ENCODE data around the gene UBB.

Gene UBB

DNA sequence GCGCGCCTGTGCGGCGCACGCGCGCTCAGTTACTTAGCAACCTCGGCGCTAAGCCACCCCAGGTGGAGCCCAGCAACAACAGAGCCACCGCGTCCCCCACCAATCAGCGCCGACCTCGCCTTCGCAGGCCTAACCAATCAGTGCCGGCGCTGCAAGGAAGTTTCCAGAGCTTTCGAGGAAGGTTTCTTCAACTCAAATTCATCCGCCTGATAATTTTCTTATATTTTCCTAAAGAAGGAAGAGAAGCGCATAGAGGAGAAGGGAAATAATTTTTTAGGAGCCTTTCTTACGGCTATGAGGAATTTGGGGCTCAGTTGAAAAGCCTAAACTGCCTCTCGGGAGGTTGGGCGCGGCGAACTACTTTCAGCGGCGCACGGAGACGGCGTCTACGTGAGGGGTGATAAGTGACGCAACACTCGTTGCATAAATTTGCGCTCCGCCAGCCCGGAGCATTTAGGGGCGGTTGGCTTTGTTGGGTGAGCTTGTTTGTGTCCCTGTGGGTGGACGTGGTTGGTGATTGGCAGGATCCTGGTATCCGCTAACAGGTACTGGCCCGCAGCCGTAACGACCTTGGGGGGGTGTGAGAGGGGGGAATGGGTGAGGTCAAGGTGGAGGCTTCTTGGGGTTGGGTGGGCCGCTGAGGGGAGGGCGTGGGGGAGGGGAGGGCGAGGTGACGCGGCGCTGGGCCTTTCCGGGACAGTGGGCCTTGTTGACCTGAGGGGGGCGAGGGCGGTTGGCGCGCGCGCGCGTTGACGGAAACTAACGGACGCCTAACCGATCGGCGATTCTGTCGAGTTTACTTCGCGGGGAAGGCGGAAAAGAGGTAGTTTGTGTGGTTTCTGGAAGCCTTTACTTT lies at the start of gene UBB:
Gene UBB, plus strand, starts transcription at position 452 of the 856 bp plus-strand sequence. CDS start 817 bp downstream, outside the sequence.
- DNase-seq (ENCODE audit: low read depth): peak; percentile 87

DNA sequence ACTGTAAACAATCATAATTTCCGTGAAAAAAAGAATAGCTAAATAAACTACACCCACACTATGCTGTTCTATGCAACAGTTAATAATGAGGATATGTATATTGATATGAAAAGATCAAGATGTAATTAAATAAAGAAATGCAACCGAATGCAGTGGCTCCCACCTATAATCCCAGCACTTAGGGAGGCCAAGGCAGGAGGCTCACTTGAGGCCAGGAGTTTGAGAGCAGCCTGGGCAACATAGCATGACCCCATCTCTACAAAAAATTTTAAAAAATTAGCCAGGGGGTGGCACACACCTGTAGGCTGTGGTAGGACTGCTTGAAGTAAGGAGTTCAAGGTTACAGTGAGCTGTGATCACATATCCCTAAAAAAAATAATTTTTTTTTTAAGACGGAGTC lies 42.5 kb upstream of the UBB start:
- no peak for DNase-seq (ENCODE audit: low read depth)

- DNase-seq (ENCODE audit: low read depth): no peak
Measured at GRCh38 chr17:16339402-16339801, 41.5 kb upstream of the UBB start.

GRCh38 chr17:16339959-16340358 lies 40.9 kb upstream of the UBB start:
- DNase-seq (ENCODE audit: low read depth): no peak

- no peak for DNase-seq (ENCODE audit: low read depth)
Measured at GRCh38 chr17:16342979-16343378, 37.9 kb upstream of the UBB start.

- no peak for DNase-seq (ENCODE audit: low read depth)
Measured at GRCh38 chr17:16343569-16343968, 37.3 kb upstream of the UBB start.

DNA sequence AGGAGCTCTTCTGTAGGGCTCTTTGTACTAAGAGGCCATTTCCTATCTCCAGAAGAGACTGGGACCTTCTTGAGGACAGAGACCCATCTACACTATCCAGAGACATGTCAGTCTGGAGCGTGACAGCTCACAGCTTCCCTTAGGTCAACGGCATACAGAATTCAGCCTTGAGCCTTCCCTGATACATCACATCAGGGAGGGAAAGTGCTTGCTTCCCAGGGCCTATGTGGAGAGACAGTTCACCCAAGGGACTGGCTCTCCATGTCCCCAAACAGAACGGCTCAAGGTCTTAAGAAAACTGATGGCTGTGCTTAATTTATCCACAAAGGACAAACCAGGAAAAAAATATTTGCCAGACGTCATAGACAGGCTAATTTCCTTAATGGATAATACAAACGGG lies 35.3 kb upstream of the UBB start:
- no peak for DNase-seq (ENCODE audit: low read depth)

- DNase-seq (ENCODE audit: low read depth): no peak
Measured at GRCh38 chr17:16346721-16347271, 34.1 kb upstream of the UBB start.

- DNase-seq (ENCODE audit: low read depth): no peak
Measured at GRCh38 chr17:16348586-16348985, 32.3 kb upstream of the UBB start.

DNA sequence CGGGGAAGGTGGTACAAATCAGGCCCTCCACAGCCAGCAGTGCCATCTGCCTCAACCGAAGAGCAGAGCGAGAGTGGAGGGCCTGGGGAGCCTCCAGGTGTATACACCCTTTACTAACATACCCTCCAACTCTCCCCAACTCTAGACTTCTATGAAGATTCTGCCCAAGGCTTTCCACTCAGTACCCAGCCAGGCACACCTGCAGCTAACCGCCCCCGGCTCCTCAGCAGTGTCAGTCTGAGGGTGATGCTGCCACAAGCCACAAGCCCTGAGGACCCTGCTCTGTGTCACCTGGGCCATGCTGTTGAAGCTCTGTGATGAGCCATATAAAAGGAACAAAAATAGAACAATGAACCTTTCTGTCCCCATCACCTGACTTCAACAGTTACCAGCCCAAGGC lies 31.5 kb upstream of the UBB start:
- DNase-seq (ENCODE audit: low read depth): no peak

GRCh38 chr17:16351831-16352230 lies 29.1 kb upstream of the UBB start:
- no peak for DNase-seq (ENCODE audit: low read depth)

GRCh38 chr17:16352303-16352666 lies 28.6 kb upstream of the UBB start:
- DNase-seq (ENCODE audit: low read depth): no peak

- peak; percentile 38 for DNase-seq (ENCODE audit: low read depth)
Measured at GRCh38 chr17:16352667-16353316, 28.1 kb upstream of the UBB start.

- DNase-seq (ENCODE audit: low read depth): peak; percentile 56
Measured at GRCh38 chr17:16353317-16354174, 27.3 kb upstream of the UBB start, which contains the start of gene CENPV. Gene CENPV, minus strand, starts transcription at chr17:16353469. Its CDS starts 33 bp downstream, at chr17:16353436.

DNA sequence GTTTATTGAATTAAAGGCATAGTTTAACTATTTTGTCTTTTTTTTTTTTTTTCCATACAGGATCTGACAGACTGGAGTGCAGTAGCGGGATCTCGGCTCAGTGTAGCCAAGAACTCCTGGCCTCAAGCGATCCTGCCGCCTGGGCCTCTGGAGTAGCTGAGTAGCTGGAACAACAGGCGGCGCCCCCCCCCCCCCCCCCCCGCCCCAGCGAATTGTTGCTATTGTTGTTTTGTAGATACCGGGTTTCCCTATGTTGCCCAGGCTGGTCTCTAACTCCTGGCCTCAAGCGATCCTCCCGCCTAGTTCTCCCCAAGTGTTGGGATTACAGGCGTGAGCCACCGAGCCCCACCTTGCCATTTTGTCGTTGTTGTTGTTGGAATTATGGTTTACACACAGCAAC lies 26.3 kb upstream of the UBB start:
- no peak for DNase-seq (ENCODE audit: low read depth)

GRCh38 chr17:16358394-16358793 lies 22.5 kb upstream of the UBB start:
- no peak for DNase-seq (ENCODE audit: low read depth)

- no peak for DNase-seq (ENCODE audit: low read depth)
Measured at GRCh38 chr17:16361874-16362273, 19.0 kb upstream of the UBB start.

GRCh38 chr17:16363749-16364536 lies 16.9 kb upstream of the UBB start:
- DNase-seq (ENCODE audit: low read depth): peak; percentile 43

DNA sequence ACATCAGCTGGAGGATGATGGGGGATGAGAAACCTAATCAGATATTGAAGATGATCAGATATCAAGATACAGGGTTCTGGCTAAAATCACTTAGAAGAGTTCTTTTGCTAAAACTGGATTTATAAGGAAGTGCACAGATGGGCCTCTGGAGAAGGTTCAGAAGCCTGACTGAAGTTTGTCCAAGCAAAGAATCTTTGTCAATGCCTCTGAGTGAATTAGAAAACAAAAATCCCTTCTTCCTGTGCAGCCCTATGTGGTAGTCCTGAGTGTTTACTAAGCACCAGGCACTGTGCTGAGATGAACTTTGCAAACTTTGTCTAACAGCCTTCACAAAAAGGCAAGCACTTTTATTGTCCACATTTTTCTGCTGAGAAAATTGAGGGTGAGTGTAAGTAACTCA lies 16.3 kb upstream of the UBB start:
- DNase-seq (ENCODE audit: low read depth): no peak

DNA sequence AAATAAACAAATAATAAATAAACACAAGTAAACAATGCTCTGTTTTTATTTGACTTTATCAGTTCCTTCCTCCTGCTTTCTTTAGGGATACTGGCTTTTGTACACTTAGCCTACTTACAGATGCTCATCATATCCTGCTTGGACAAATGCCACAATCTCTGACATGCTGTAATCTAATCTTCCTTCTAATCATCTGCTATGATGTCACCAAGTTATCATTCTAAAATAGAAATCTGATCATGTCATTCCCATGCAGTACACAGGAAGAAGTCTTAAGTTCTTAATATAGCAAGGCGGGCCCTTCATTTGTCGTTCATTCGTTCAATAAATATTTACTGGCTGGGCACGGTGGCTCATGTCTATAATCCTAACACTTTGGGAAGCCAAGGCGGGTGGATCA lies 9.1 kb upstream of the UBB start:
- no peak for DNase-seq (ENCODE audit: low read depth)

GRCh38 chr17:16374146-16374938 lies 6.5 kb upstream of the UBB start:
- DNase-seq (ENCODE audit: low read depth): no peak

Data from stimulated activated CD8-positive, alpha-beta memory T cell treated with anti-CD3 and anti-CD28 coated beads, Interleukin-12 subunit alpha, Interleukin-12 subunit beta, amount 100 ng/mL, for 4 hours (primary cell).